Cardiac fibroblast (primary cell): Measurements from ENCODE around the gene LMX1B.
A peak's percentile ranks its signal among the peaks of the same experiment; 100 is the strongest.
"Not testable (repeated sequence)": the region's sequence is repeated elsewhere in the genome, so short reads cannot be mapped to it uniquely, and the experiment has no call there.

Source experiments
- DNase-seq, 2 donors: peaks; one replicate each; pipeline versions ENCODE4 v3.0.0 to v3.0.0-alpha.2; 2010; ENCODE audit warnings: low read depth in 2 of 2
- H3K4me3 ChIP-seq, 2 donors: replicated peaks in 1 of 2; 1 replicate in 1 of 2; 2 replicates in 1 of 2; pipeline ENCODE4 v1.5.1; 2011; ENCODE audit warnings: low read depth in 2 of 2, low read length in 2 of 2, mild to moderate bottlenecking in 2 of 2, moderate library complexity in 1 of 2
- TF ChIP-seq, protein P1 (sequence below): IDR thresholded peaks from one replicate; pipeline ENCODE4 v1.5.1; 2011; ENCODE audit warnings: low read depth, mild to moderate bottlenecking, low read length, inconsistent platforms

The LMX1B gene

DNA sequence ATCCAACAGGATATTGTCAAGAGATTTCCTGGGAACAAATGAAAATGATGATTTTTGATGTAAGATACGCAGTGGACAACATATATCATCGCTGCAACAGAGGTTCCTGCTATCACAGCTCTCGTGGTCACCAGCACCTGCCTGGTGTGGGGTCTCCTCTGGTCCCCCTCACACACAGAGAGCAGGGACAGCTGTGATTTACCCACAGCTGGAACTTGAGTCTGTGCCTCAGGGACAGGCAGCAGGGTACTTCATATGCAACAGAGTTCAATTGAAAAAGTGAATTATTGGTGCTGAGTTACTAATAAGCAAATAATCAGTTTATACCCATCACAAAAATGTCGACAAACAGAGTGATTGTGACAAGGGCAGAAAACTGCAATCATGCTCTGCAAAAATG, 93.4 kb downstream of the LMX1B start:
- no peak overlapping the region for H3K4me3 ChIP-seq
- DNase-seq: no peak
- TF ChIP-seq, protein P1, sequence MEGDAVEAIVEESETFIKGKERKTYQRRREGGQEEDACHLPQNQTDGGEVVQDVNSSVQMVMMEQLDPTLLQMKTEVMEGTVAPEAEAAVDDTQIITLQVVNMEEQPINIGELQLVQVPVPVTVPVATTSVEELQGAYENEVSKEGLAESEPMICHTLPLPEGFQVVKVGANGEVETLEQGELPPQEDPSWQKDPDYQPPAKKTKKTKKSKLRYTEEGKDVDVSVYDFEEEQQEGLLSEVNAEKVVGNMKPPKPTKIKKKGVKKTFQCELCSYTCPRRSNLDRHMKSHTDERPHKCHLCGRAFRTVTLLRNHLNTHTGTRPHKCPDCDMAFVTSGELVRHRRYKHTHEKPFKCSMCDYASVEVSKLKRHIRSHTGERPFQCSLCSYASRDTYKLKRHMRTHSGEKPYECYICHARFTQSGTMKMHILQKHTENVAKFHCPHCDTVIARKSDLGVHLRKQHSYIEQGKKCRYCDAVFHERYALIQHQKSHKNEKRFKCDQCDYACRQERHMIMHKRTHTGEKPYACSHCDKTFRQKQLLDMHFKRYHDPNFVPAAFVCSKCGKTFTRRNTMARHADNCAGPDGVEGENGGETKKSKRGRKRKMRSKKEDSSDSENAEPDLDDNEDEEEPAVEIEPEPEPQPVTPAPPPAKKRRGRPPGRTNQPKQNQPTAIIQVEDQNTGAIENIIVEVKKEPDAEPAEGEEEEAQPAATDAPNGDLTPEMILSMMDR: no peak

DNA sequence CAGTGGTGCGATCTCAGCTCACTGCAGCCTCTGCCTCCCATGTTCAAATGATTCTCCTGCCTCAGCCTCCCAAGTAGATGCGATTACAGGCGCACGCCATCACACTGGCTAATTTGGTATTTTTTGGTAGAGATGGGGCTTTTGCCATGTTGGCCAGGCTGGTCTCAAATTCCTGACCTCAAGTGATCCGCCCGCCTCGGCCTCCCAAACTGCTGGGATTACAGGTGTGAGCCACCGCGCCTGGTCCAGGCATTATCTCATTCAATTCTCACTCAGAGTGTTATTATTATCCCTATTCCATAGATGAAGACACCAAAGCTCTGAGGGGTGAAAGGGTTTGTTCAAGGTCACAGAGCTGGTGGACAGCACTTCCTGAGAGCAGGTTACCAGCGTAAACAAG, 94.0 kb downstream of the LMX1B start:
- H3K4me3 ChIP-seq, DNase-seq: not testable (repeated sequence)

DNA sequence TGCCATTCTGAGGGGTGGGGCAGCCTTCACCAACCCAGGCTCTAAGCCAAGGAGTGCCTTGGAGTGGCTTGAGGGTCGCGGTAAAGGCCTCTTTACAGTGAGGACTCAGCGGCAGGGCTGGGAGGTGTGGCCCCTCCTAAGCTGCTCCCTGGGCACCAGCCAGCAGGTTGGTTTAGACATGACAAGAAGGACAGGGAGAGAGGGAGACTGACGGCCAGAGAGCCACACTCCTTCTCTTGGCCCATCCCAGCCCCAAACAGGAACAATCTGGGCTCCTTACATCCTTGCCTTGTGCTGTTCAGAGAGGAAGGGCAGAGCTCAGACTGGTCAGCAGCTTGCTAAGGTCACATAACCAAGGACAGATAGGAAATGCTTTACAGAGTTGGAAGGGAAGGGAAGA, 94.5 kb downstream of the LMX1B start:
- DNase-seq: no peak
- TF ChIP-seq, protein P1: no peak
- H3K4me3 ChIP-seq: no peak overlapping the region

DNA sequence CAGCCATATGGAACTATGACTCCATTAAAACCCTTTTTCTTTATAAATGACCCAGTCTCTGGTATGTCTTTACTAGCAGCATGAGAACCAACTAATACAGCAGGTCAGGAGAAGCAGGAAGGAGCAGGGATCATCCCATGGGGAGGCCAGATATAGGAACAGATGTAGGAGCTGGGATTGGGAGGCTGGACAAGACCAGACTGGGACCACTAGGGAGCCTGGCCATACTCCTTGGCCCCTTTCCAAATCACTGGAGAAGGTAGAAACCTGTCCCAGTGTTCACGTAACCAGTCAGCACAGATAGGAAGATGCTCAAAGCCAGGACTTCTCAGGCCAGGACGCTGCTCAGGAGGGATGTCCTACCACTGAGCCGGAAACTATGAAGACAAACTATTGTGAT, 95.5 kb downstream of the LMX1B start:
- no peak overlapping the region for H3K4me3 ChIP-seq
- no peak for DNase-seq
- TF ChIP-seq, protein P1: no peak

DNA sequence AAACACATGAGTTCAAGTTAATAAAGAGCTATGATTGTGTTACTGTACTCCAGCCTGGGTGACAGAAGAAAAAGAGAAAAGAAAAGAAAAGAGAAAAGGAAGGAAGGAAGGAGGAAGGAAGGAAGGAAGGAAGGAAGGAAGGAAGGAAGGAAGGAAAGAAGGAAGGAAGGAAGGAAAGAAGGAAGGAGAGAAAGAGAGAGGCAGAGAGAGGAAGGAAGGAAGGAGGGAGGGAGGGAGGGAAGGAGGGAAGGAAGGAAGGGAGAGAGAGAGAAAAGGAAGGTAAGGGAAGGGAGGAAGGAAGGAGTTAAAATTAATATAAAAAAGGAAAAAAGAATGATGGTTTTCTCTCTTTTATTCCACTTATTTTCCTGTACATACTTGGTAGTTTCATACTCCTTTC, 101.7 kb downstream of the LMX1B start:
- no peak for DNase-seq
- H3K4me3 ChIP-seq: no peak overlapping the region
- TF ChIP-seq, protein P1: no peak

DNA sequence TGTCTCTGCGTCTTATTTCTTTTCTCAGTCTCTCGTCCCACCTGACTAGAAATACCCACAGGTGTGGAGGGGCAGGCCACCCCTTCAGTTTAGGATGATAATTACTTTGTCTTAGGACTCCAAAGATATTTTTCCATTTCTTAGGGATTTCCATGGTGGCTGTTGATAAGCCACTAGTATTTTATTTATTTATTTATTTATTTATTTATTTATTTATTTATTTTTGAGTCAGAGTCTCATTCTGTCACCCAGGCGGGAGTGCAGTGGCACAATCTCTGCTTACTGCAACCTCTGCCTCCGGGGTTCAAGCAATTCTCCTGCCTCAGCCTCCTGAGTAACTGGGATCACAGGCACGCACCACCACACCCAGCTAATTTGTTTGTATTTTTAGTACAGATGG, 103.7 kb downstream of the LMX1B start:
- H3K4me3 ChIP-seq, DNase-seq: not testable (repeated sequence)

DNA sequence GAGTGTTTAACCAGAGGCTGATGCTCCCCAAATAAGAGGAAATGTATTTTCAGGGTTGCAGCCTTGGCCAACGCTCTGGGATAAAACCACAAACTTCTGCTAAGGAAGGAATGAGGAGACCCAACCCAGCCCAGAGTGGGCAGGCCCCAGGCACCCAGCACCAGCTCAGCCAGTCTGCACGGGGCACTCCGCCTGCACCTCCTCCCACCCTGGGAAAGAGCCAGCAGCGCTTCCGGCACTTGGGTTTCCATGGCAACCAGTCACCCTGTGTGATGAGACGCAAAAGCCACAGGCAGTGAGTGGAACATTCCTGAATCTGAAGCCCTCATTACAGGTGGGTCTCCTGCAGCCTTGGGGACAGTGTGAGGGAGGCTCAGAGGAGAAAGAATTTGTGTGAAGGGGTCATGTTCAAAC, 105.9 kb downstream of the LMX1B start:
- peak; percentile 65 to 77 for DNase-seq
- TF ChIP-seq, protein P1: no peak
- no peak overlapping the region for H3K4me3 ChIP-seq

DNA sequence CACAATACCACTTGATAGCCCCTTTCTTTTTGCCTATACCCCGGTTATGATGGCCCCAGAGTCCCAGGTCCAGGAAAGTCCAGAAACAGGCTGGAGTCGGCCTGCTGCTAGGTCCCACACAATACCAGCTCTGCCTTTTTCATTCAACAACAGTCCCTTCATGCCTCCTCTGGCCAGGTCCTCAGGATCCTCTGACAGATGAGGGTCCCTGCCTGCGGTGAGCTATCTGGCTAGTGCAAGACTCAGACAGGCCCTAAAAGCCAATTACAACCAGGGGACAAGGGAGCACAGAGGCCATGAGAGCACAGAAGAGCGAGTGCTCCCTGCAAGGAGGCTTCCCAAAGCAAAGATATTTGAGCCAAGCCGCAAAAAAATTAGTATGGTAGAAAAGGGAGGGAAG, 106.3 kb downstream of the LMX1B start:
- no peak for DNase-seq
- TF ChIP-seq, protein P1: no peak
- no peak overlapping the region for H3K4me3 ChIP-seq
